Measurements from ENCODE around the gene IL15RA.
"Not testable (repeated sequence)": the region's sequence is repeated elsewhere in the genome, so short reads cannot be mapped to it uniquely, and the experiment has no call there.

Gene IL15RA

DNA sequence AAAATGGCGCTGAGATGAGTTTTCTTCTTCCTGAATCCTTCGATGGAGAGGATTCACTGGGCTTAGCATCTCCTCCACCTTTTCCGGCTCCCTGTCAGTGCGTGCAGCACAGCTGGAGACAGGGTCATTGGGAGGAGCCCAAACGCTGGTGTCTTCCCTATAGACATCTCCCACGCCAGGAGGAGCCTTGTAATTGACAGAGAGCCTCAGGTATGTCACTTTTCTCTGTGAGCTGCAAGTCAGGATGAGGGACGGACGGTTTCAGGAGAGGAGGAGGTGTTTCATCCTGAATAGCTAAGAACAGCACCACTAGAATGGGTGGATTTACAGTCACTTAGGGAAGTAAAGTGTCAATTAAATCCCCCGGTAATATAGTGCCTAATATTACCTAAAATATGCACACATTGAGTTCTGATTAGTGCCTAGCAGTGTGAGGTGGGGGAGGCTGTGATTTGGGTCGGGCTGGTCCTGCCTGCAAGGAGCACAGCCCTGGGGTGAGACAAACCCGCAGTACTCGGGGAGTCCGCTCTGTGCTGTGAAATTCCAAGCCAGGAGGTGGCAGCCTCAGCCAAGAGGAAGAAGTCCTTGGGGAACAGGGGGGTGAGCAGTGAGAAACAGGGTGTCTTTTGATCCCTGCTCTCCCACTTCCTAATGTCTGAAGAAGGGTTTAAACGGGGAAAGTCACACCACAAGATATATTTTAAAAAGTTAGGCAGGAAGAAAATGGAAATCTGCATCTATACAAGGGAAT, 28.2 kb downstream of the IL15RA start:
- peak; percentile 37 for DNase-seq

DNA sequence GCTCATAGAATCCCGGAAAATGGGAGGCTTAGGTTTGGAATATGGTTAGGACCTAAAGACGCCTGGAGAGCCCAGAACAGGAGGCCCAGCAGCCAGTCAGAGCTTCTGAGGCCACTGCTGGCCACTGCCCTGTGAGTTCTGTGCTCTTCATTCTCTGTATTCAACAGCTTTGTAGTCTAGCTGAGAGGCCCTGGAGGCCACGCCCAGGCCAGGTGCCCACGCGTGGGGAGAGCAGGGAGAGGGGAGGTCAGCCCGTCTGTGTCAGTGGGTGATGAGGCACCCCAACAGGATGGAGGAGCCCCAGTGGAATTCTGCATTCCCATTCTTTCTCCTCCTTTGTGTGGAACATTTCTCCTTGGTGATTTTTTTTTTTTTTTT, 29.1 kb downstream of the IL15RA start:
- DNase-seq, result no peak

DNA sequence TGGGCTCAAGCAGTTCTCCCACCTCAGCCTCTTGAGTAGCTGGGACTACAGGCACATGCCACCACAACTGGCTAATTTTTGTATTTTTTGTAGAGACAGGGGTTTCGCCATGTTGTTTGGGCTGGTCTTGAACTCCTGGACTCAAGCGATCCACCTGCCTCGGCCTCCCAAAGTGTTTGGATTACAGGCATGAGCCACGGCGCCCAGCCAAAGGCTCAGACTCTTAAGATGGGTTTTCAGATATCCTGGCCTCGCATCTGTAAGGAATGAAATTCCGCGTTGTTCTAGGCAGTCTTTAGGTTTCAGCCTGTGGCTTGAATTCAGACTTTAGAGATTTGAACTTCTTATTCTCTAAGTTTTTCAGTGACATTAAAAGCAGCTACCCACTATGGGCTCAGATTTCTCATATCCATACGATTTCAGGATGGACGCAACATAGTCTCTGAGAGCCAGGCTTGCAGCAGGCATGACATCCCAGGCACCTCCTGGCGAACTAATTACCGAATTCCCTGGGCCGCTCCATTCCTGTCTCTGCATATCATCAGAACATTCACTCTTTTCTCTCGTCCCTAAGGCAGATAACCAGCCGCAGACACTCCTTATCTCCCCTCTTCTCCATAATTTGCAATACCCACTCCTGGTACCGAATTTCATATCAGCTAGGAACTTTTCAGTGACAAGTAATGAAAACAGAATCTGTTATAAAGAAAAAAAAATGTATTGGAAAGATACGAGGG, 29.7 kb downstream of the IL15RA start:
- no peak for DNase-seq

DNA sequence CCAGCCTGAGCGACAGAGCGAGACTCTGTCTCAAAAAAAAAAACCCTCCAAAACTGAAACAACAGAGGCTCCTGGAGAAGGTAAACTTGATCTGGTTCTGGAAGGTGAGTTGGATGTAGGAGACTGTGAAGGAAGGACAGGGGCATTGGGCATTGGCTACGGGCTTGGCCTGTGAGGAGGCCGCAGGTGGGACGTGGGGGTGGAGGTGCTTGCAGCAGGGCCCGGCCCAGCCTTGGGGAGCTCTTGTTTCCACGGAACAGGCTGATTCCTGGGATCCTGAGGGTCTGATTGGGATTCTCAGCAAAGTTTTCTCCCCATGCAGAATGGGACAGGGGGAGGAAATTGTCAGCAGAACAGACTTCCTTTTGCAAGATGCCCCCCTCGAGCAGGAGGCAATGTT, 30.6 kb downstream of the IL15RA start:
- DNase-seq, result no peak

DNA sequence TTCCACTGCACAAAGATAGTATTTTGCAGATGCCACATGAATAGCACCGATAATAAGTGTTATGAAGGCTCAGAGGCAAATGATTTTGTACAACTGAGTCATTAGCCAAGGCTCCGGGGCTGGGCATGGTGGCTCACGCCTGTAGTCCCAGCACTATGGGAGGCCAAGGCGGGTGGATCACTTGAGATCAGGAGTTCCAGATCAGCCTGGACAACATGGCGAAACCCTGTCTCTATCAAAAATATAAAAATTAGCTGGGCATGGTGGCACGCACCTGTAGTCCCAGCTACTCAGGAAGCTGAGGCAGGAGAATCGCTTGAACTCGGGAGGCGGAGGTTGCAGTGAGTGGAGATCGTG, 30.9 kb downstream of the IL15RA start:
- DNase-seq, result not testable (repeated sequence)

DNA sequence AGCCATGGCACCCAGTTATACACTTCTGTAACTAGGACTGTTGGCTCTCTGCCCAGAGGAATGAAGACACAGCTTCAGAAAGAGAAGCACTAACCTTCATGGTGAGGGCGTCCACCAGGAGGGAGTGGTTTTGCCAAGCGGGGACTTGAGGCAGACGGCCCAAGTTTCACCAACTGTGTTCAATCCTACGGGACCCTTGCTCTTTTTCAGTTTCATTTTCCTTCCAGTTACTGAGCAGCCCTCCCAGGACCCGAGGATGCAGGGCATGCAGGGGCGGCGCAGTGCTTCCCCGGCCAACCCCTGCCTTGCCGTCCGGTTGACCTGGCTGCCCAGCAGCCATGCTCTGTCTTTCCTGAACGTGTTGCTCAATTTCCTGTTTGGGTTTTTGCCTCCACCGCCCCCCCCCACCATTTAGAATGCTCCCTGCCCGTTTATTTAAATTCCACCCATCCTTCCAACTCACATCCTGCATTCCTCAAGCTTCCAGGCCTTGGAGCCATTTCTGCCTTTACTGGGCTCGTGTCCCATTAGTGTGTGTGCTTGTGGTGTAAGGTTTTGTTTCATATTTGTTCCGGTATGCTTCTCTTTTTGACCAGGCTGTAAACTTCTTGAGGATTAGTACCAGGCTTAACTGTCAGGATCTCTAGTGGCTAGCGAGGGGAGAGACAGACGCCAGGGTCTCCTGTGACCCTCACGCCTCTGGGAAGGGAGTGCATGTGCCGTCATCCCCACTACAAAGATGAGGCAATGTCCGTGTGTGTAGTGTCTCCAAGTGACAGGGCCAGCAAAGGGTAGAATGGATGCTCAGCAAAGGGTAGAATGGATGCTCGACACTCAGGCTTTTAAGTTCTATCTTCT, 31.6 kb downstream of the IL15RA start:
- DNase-seq, result no peak

DNA sequence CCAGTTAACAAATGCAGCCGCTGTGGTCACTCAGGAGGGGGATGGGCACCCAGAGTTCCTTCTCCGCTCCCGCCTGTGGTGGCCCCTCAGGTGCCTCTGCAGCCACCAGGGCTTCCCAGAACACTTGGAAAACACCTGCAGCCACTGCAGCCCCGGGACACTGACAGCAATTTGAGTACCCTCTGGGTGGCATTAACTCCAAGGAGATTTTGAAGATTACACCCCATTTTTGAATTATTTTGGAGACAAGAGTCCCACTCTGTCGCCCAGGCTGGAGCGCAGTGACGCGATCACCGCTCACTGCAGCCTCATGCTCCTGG, 32.2 kb downstream of the IL15RA start:
- DNase-seq, result no peak

DNA sequence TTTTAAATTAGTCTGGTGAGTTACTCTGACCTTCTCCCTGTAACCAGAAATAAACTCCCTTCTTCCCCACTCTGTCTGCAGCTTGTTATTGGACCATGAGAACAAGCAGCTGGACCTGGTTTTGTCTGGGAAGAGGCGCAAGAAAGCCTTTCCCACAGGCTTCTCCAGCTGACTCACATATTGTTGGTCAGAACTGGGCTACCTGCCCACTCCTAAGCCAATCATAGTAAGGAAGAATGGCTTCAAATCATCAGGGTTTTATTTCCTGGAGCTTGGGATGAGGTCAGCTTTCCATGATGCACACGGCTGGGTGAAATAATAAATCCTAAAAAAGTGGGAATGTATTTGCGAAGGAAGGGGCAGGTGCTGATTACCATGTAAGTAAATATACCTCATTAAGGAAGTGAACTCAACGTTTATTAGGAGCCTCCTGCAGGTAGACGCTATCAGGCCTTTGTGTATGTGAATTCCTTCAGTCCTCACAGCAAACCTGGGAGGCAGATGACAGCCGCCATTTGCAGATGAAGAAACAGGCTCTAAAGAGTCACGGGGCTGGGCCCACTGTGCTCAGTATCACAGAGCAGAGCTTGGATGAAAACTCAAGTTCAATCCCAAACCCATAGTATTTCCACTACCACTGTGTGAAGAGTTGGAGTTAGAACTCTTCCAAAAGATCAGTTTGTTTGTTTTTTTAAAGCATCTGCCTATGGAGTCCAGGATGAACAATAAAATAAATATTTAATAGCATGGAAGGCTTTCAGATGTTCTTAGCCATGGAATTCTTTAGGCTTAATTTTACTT, 32.8 kb downstream of the IL15RA start:
- DNase-seq, result no peak

DNA sequence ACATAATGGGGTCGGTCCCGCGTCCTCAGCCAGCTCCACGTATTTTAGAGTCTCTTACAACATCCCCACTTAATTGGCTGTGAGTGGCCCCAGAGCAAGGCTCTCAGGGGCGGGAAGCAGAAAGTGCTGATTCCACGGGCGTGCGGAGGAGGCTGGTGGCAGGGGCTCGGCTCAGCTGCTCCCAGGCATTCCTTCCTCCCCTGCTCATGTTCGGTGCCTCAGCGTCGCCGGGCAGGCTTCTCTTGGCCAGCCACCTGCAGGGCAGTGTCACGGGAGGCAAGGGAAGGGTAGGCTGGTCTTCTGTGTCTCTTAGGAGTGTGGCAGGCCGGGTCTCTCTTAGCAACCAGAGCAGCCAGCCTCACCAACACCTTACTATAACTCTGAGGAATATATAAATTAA, 33.8 kb downstream of the IL15RA start:
- DNase-seq, result no peak

DNA sequence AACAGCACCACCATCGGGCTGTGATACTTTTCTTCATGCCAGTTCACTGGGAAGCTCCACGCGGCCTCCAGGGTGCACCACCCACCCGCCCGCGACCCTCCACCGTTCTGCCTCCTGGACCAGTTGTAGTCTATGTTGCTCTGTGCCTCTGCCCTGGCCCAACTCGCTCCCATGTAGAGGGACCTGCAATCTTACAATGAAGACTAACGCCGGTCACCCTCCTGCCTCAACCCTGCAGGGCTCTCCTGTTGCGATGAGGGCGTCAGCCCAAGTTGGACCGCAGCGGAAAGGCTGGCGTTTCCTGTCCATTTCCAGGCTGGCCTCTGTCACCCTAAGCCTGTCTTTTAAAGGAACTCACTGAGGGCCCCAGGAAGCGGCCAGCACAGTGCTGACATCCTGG, 34.9 kb downstream of the IL15RA start:
- DNase-seq, result no peak

DNA sequence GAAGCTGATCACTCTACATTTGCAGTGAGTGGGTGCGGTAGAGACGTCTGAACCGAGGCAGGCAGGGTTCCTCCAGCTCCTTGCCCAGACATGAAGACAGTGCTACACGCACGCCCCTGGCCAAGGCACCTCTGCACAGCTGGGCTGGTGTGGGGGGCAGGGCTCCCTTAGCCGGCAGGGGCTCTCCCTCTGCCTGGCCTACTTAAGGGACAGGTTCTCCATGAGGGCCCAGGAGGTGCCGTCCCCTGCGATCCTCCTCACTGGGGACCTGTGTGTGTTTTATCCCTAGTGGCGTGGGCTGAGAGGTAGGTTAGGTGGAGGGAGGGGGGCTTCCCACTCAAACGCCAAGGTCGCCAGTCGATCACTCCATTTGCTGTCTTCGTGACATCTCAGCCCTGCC, 35.3 kb downstream of the IL15RA start:
- no peak for DNase-seq

DNA sequence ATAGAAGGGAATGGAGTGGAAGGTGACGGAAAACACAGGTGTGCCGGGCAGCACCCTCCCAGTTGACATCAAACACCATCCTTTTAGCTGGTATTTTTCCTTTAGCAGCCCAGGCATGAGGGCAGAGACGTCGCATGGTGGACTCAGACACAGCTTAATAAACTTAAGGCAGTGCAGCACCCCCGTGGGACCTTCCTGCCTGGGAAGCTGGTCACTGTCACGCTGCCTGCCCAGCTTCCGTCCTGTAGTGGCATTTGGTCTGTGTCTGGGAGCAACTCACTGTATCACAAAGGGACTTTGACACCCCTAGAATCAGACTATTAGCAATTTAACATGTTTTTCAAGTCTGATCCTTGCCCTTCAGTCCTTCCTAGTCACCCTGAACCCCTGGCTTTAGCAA, 35.8 kb downstream of the IL15RA start:
- no peak for DNase-seq

DNA sequence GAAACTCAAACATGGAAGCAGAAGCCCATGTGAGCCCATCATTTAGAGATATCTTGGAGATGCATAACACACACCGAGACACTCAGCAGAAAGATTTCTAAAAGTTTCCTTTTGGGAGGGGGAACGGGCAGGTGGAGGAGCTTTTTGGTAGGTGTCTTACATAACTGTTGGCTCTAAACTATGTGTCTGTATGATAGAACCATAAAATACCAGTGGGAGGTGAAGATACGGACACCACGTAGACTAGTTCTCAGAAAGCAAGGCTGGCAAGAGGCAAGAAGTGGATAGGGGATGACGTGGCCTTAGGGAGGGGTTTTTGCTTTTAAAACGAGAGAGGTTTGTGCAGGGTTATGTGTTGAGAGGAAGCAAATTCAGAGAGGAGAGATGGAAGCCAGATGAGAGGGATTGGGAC, 36.5 kb downstream of the IL15RA start:
- DNase-seq, result no peak

DNA sequence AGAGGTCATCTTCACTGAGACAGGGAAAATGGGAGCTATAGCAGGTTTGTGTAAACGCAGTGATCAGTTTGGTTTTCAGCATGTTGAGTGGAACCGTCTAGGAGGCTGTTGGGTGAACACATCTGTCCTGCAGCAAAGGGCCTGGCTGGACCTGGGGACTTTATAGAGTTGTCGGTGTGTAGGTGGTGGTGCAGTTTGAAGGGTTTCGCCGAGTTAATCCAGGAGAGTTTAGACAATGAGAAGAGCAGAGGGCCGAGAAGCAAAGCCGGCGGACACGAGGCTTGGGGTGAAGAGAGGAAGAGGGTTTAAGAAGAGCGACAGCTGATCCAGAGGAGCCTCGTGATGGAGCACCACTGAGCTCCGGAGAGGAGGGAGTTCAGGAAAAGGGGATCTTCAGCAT, 39.1 kb downstream of the IL15RA start:
- no peak for DNase-seq

DNA sequence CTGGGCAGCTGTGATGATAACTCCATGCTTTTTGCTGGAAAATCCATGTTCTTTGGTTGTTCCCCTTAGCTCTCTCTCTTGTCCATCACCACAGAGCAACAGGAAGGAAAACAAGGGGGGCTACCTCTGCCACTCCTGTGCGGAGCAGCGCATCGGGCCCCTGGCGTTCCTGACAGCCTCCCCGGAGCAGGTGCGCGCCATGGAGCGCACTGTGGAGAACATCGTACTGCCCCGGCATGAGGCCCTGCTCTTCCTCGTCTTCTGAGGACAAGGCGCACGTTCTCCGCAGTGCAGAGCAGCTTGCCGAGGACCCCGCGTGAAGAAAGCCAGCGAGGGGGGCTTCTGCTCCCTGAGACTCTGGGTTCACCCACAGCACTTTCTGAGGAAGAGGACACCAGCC, 40.3 kb downstream of the IL15RA start:
- DNase-seq, result no peak

DNA sequence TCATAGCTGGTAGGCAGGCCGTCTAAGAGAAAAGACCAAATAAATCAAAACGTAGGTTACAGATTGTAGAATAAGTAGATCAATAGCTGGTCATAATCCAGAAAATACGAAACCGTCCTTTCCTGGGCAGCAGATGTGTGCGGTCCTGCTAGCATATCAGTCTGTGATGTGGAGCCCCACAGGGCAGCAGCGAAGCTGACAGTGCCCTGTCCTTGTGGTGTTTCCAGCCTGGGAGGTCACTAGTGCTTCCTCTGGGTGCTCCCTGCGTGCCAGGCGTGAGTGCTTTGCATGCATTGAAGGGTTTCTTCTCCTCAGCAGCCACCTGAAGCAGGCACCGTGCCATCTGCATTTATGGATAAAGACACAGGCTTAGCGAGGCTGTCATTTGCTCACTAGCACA, 41.7 kb downstream of the IL15RA start:
- DNase-seq, result no peak

DNA sequence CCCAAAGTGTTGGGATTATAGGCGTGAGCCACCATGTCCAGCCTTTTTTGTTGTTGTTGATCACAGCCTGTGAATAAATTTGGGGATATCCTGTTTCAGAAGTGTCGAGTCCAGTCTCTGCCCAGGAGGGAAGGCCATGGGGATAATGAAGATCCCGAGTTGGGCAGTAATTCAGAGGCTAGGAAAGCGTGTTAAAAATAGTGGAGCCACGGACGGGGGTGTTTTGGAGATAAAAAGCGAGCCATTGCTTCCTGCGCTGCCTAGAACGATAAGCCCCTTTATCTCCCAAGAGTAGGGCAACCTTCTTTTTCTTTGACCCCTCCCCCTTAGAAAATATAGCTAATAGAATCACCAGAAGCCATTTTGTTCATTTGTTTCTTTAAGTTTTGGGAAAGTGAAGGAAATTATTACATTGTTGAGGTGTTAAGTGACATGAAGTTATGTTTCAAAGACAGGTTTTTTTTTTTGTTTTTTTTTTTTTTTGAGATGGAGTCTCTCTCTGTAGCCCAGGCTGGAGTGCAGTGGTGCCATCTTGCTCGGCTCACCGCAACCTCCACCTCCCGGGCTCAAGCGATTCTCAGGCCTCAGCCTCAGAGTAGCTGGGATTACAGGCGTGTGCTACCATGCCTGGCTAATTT, 43.3 kb downstream of the IL15RA start:
- no peak for DNase-seq

DNA sequence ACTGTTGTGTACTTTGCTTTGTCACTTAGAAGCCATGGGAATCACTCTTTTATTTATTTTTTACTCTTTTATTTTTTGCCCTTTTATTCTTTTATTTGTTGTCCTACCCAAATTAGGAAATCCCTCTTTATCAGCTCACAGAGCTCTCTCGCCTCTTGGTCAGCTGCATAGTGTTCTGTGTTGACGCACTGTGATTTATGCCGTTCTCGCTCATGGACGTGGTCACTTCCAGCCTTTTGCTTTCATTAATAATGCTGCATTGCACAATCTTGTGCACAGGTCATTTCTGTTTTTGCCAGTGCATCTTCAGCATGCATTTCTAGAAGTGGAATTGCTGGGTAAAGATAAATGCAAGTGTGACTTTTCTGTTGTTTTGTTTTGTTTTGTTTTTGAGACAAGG, 45.0 kb downstream of the IL15RA start:
- DNase-seq, result no peak

DNA sequence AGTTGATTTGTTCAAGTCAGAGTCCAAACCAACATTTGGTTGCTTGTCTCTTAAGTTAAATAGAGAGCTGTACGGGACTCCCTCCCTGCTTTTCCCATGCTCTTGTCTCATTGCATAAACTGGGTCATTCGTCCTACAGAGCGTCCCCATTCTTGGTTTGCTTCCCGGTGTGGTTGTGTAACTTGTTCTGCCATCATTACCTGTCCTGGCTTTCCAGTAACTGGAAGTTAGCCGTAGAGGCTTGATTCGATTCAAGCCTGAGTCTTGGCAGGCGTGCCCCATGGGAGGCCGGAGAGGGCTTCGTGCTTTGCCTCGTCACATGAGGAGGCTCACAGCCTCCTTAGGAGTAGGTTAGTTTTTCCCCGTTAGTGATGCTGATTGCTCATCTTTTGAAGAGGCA, 47.1 kb downstream of the IL15RA start:
- DNase-seq, result no peak

DNA sequence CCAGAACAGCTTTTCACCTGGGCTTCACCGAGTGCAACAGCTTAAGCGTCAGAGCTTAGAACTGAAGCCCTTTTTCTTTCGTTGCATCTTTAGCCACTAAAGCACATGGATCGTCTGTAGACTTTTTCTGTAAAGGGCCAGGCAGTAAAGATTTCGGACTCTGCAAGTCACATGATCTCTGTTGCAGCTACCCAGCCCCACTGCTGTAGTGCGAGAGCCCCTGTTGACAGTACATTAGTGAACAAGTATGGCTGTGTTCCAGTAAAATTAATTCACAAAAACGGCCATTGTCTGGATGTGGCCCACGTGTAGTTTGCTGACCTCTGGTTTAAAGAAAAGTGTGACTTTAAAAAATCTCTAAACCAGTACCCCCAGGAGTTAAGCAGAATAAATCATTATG, 47.9 kb downstream of the IL15RA start:
- DNase-seq, result no peak

DNA sequence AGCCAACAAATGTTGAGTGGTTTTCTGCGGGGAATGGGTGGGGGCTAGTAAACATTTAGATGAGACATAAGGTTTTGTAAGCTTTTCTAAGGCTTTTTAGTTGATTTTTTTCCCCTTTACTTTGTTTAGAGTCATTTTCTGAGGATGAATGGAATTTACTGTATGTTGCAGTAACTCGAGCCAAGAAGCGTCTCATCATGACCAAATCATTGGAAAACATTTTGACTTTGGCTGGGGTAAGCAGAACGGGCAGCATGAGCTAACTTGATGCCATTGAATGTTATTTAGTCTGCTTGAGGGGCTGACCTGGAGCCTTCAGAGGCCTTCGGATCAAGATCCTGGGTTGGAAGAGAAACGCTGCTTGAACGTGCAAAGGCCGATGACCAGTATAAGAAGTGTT, 50.0 kb downstream of the IL15RA start:
- no peak for DNase-seq

DNA sequence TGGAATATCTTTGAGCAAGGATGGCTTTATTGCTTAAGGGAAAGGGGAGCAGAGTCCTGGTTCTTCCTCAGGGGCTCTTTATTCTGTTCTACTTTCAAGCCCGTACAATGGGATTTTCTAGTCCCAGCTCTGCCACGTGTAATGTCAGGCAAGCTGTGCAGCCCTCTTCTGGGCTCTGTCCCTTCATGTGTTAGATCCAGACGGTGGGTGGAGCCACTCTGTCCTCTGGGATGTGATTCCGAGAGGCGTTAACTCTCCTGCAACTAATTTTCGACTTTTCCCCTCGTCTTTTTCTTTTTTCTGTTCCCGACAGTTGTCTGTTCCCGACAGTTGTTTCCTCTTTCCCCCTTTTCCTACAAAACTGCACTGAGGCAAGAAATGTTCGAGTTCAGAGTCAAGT, 52.5 kb downstream of the IL15RA start:
- no peak for DNase-seq

DNA sequence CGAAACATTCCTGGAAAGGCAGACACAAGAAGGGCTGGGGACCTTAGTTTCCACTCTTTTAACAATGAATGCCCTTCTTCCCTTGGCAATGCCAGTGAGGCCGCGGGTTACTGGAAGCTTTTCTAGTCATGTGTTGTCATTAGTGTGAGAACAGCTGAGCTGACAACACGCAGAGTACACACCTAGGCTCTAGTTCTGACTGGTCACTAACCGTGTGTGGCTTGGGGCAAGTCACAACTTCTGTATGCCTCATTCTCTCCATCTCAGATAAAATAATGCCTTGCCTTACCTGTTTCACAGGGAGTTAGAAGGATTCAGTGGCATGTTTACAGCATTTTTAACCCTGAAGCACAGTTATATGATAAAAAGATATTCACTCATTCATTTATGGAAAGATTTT, 55.6 kb downstream of the IL15RA start:
- no peak for DNase-seq

Measured in activated CD4-positive, alpha-beta T cell treated with anti-CD3 and anti-CD28 coated beads, Interleukin-10, Interleukin-2, amounts not matched to agents 100 ng/mL and 50 ng/mL, durations not matched to agents 16 hours and 8 hours (primary cell).